Erythroblast (primary cell): ENCODE measurements around the gene CCDC63.
"Not testable (repeated sequence)": the region's sequence is repeated elsewhere in the genome, so short reads cannot be mapped to it uniquely, and the experiment has no call there.

Source experiments
- DNase-seq, 2 experiments: peaks; one replicate each; lab custom pipeline; 2025; lab: John Stamatoyannopoulos, UW
- GATA1 ChIP-seq: IDR thresholded peaks from 2 replicates; pipeline ENCODE4 v1.6.1; 2011; ENCODE audit warnings: low read depth, mild to moderate bottlenecking, control low read depth, low read length, moderate library complexity
- POLR2A ChIP-seq: IDR thresholded peaks from 2 replicates; pipeline ENCODE4 v1.6.1; 2011; ENCODE audit warnings: mild to moderate bottlenecking, low read length

Gene CCDC63

DNA sequence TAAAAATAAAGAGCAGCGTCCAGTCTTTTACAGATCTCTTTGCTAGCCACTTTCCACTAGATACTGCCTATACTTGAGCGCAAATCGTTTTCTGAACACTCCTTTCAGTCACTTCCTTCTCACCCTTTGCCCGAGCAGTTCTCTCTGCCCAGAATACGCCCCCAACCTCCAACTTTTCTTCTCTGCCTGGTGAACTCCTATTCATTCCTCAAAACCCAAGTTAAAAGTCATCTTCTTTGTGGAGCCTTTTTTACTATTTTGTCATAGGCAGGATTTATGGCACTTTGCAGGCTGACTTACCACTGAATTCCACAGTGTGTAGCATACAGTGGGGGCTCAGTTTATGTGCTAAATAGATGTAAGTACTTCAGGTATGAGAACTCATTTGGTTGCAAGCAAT, 4.0 kb downstream of the CCDC63 start:
- DNase-seq: no peak
- TF ChIP-seq POLR2A (no peak), GATA1 (no peak)

DNA sequence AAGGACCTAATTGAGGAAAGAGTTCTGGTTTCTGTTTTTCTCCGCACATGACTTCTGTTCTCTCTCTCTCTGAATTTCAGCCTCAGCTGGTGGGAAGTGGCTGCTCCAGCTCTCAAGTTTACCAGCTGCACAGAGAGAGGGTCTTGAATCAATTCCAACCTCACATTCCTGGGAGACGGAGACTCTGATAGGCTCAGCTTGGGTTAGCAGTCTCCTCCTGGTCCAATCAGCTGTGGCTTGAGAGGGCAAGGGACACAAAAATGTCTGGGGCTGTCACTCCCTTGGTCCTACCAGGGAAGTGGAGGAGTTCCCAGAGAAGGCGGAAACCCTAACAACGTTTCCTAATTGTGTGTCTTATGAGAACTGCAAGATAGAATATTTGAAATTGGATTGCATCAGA, 7.0 kb downstream of the CCDC63 start:
- DNase-seq: no peak
- TF ChIP-seq POLR2A (no peak), GATA1 (no peak)

DNA sequence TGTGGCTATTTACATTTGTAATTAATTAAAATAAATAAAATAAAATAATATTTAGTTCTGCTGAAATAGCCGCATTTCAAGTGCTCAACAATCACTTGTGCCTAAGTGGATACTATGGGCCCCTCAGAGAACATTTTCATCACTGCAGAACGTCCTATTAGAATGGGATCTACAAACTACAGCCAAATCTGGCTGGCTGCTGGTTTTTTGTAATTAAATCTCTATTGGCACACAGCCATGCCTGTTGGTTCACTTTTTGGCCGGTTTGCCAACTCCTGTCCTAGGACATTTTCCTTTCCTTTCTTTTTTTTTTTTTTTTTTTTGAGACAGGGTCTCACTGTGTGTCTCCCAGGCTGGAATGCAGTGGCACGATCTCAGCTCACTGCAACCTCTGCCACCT, 9.8 kb downstream of the CCDC63 start:
- no peak for TF ChIP-seq POLR2A

DNA sequence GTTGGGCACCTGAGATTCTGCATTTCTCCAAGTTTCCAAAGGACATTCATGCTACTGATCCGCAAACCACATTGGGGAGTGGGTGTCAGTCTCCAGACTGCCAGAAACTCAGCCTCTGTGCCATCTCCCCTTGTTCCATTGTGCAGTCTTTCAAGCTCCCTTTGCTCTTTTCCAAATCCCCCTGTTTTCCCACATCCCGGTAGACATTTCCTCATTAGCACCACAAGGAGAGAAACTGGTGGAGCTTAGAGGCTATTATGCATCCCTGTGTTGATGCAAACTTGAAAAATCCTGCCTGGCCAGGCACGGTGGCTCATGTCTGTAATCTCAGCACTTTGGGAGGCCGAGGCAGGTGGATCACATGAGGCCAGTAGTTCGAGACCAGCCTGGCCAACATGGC, 10.7 kb downstream of the CCDC63 start:
- DNase-seq: no peak
- TF ChIP-seq POLR2A (no peak), GATA1 (no peak)

More for the DNA sequence above, 9.8 kb downstream of the CCDC63 start:
- no peak for DNase-seq

DNA sequence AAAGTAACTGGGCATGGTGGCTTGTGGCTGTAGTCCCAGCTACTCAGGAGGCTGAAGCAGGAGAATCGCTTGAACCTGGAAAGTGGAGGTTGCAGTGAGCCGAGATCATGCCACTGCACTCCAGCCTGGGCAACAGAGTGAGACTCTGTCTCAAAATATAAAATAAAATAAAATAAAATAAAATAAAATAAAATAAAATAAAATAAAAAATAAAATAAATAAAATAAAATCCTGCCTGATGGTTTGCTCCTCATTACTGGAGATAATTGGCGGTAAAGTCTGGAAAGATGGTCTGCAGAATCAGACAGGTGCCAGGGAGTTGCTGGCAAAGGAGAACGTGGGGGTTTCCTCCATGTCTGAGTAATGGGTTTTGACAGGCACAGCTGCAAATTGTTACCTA, 11.2 kb downstream of the CCDC63 start:
- not testable (repeated sequence) for DNase-seq

DNA sequence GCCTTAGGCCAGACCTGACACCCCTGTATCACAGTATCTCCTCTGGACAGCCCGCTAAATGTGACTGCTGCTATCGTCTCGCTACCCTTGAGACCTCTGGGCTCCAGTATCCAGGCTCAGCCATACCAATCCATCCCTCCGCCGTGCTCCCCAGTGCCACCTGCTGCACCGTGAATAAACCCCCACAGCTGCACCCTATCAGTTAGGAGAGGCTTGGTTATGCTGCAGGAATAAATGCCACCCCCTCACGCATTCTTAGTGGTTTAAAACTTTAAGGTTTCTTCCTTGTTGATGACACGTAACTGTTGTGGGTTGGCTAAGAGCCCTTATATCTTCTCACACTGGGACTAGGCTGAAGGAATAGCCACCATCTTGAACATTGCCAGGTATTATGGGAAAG, 12.1 kb downstream of the CCDC63 start:
- TF ChIP-seq POLR2A: no peak
- TF ChIP-seq GATA1: no peak
- DNase-seq: no peak

DNA sequence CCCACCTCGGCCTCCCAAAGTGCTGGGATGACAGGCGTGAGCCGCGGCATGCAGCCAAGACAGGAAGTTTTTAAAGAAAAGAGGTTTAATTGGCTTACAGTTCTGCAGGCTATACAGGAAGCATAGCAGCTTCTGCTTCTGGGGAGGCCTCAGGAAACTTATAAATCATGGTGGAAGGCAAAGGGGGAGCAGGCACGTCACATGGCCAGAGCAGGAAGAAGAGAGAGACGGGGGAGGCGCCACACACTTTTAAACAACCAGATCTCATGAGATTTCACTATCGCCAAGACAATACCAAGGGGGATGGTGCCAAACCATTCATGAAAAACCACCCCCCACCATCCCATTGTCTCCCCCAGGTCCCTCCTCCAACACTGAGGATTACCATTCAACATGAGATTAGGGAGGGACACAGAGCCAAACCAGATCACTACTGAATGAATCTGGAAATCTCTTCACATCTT, 14.1 kb downstream of the CCDC63 start:
- DNase-seq: no peak
- TF ChIP-seq POLR2A: no peak
- no peak for TF ChIP-seq GATA1

DNA sequence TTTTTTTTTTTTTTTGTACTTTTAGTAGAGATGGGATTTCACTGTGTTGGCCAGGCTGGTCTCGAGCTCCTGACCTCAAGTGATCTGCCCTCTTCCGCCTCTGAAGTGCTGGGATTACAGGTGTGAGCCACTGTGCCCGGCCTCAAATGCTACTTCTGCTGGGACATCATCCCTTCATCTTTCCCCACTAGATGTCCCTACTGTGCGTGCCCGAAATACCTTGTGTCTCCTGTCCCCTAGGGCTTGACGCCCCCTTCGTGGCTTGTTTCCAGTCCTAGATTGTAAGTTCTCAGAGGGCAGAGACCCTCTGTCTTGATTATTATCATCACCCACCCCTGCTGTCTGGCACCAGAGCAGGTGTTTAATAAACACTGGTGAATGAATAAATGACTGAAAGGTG, 14.9 kb downstream of the CCDC63 start:
- TF ChIP-seq POLR2A (no peak), GATA1 (no peak)
- no peak for DNase-seq

DNA sequence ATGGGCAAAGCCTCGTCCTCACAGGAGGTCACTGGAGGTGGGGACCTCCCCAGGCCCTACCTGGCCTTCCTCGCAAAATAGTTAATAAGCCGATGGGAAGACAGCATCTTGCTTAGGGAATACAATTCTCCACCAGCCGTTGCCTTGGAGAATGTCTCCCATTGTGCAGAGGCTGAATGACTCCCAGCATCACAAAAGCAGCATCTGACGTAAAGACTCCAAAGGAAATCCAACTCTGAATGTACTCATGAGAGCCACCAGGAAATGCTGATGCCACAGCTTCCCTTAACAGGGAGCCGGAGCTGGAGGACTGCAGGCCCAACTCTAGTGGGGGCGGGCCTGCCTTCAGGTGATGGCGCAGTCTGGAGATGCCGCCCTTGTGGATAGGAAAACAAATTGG, 15.5 kb downstream of the CCDC63 start:
- no peak for DNase-seq
- TF ChIP-seq GATA1: no peak
- TF ChIP-seq POLR2A: no peak

DNA sequence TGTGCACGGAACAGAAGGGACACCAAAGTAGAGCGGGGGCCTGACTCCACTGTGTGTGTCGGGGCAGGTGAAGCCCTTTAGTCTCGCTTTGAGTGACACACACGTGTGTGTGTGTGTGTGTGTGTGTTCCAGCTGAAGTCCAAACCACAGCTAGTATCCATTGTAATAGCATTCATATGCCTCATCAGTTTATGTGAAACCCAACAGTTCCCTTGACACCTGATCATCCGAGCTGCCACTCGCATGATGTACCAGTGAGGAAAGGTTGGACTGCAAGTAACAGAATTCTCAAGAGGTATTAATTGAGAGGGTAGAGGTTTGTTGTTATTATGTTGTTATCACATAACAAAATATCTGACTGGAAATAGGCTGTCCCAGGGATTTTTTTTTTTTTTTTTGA, 16.4 kb downstream of the CCDC63 start:
- DNase-seq: no peak
- TF ChIP-seq POLR2A: no peak
- no peak for TF ChIP-seq GATA1

DNA sequence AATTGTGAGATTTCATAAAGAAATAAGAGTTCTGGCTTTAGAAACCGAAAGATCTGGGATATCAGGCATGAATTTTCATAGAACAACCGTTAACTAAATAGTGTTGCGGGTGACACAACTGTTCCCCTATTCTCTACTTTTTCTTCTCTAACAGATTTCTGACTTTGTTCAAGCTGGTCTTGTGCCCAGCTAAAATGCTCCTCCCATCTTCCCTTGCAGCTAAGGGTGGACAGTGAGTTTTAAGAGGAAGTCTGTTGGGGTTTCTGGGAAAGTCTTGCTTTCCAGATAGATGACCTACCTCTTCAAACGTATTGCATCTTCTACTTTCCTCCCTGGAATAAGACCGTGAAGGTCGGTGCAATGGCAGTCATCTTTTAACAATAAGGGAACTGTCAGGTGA, 18.7 kb downstream of the CCDC63 start:
- TF ChIP-seq GATA1 (no peak), POLR2A (no peak)

DNA sequence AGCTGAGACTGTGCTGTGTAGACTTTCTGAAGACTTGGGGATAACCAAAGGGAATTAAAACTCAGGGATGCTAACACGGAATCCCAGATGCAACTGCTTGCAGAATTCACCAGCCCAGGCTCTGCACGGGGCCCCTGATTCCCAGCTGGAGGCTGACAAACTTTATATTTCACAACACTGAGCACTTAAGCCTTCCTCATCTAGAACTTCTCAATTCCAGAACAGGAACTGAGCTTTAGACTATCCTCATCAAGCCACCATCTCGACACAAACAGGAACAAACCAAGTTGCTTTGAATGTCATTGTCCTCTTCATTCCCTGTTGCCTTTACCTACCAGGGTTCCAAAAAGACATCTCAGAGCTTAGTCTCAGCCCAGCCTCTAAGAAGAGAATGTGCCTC, 22.2 kb downstream of the CCDC63 start:
- no peak for TF ChIP-seq GATA1
- no peak for TF ChIP-seq POLR2A
- DNase-seq: no peak

More for the DNA sequence above, 18.7 kb downstream of the CCDC63 start:
- DNase-seq: no peak

DNA sequence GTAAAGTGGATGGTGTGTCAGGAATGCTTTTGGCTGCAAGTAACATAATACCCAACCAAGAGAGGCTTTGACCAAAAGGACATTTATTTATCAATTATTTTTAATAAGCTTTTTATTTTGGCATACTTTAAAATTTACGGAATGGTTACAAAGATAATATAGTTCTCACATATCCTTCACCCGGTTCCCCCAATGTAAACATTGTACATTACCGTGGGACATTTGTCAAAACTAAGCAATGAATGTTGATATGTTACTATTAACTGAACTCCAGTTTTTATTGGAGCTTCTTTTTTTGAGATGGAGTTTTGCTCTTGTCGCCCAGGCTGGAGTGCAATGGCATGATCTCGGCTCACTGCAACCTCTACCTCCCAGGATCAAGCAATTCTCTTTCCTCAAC, 23.0 kb downstream of the CCDC63 start:
- TF ChIP-seq GATA1: no peak
- no peak for TF ChIP-seq POLR2A
- no peak for DNase-seq

DNA sequence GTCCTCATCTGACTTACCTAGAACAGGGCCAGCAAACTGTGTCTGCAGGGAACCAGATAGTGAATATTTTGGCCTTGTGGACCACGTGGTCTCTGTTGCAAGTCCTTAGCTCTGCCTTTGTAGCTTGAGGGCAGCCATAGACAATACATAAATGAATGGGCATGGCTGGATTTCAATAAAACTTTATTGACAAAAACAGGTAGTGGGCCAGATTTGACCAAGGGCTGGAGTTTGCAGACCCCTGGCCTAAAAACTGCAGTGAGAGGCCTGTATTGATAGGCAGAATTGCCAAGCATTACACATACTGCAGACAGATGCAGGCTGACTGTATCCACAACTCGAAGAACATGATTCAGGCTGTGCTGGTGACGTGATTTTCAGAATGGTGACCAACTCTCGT, 25.3 kb downstream of the CCDC63 start:
- TF ChIP-seq GATA1 (no peak), POLR2A (no peak)

DNA sequence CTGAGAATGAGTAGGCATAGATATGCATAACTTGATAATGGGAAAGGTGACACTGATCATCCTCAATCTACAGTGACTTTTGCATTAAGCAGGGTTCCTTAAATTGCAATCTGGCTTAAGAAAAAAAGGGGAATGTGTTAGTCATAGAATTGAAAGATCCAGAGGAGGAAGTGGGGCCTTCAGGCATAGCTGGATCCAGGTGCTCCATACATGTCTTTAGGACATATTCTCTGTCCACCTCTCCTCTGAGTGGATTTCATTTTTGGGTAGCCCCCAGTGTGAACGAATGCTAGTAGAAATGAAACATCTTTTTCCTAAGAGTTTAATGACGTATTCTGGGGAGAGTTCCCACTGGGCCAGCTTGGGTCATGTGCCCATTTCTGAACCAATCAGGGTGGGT, 27.6 kb downstream of the CCDC63 start:
- TF ChIP-seq POLR2A: no peak
- TF ChIP-seq GATA1: no peak
- no peak for DNase-seq

More for the DNA sequence above, 25.3 kb downstream of the CCDC63 start:
- no peak for DNase-seq

DNA sequence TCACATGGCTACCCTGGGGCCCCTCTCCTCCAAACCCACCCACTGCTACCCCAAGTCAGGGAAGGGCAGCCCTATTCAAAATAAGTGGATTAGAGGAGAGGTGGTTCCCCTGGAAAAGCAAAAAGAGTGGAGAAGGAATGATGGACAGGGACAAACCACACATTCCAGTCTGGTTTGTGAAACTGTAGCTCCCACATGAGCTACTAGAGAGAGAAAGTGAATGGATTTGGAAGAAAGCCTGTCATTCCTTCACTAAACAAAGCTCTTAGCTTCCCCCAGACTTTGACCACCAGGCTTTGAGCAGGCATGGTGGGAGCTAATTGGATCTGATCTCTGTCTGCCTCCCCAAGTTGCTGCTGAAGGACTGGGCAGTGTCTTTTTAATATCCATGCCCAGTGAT, 28.0 kb downstream of the CCDC63 start:
- DNase-seq: no peak
- TF ChIP-seq POLR2A (no peak), GATA1 (no peak)
